HEK293 (cell line): ENCODE results near the gene SWT1.

Source experiments
- CTCF ChIA-PET: fragments of 350-600 bp; formaldehyde crosslinking; extraction: SDS; loops from one replicate; lab custom pipeline; 2021; ENCODE audit warnings: antibody characterized with exemption; lab: Yijun Ruan, JAX
- POLR2A ChIA-PET: fragments of 300-600 bp; formaldehyde crosslinking; extraction: SDS; loops from one replicate; lab custom pipeline; 2020; ENCODE audit warnings: antibody characterized with exemption, inconsistent platforms; lab: Yijun Ruan, JAX
- H3K27ac ChIP-seq: fragments of 200-500 bp; sonication (Bioruptor generic); 2 replicates; pipeline ENCODE4 v1.5.1; 2014; ENCODE audit warnings: low read depth, low read length, control low read depth, inconsistent platforms; ENCODE audit errors: extremely low read depth
- H3K36me3 ChIP-seq, 2 experiments: fragments of 200-500 bp in 1 of 2; sonication (Bioruptor generic) in 1 of 2; 1 replicate in 1 of 2; 2 replicates in 1 of 2; pipeline ENCODE4 v1.5.1; 2014 to 2017; ENCODE audit warnings: inconsistent platforms in 2 of 2, low read length in 2 of 2; ENCODE audit not compliant: control insufficient read depth in 2 of 2, insufficient read depth in 1 of 2
- H3K4me1 ChIP-seq: fragments of 200-500 bp; sonication (Bioruptor generic); 2 replicates; pipeline ENCODE4 v1.5.1; 2014; ENCODE audit warnings: mild to moderate bottlenecking, low read length, inconsistent platforms; ENCODE audit not compliant: control insufficient read depth, insufficient read depth
- H3K4me3 ChIP-seq: 2 replicates; pipeline ENCODE4 v1.5.1; 2011; ENCODE audit warnings: low read depth, mild to moderate bottlenecking, control low read depth, low read length, moderate library complexity
- H3K9me3 ChIP-seq: fragments of 200-500 bp; sonication (Bioruptor generic); 2 replicates; pipeline ENCODE4 v1.5.1; 2014; ENCODE audit warnings: low read depth, low read length, inconsistent platforms; ENCODE audit not compliant: control insufficient read depth, insufficient read depth
- INSM2 ChIP-seq: fragments of 450-650 bp; formaldehyde crosslinking; IDR thresholded peaks from 2 replicates; pipeline ENCODE4 v1.5.1; 2016; ENCODE audit warnings: missing biosample characterization, missing genetic modification characterization
- KLF8 ChIP-seq: fragments of 450-650 bp; formaldehyde crosslinking; IDR thresholded peaks from 2 replicates; pipeline ENCODE4 v1.5.1; 2016; ENCODE audit warnings: missing biosample characterization, missing genetic modification characterization
- PATZ1 ChIP-seq: fragments of 450-650 bp; formaldehyde crosslinking; IDR thresholded peaks from 2 replicates; pipeline ENCODE4 v1.5.1; 2016; ENCODE audit warnings: missing biosample characterization, missing genetic modification characterization
- ZBTB17 ChIP-seq: fragments of 450-650 bp; formaldehyde crosslinking; IDR thresholded peaks from 2 replicates; pipeline ENCODE4 v1.5.1; 2016; ENCODE audit warnings: missing biosample characterization, missing genetic modification characterization
- ZBTB20 ChIP-seq: fragments of 450-650 bp; formaldehyde crosslinking; IDR thresholded peaks from 2 replicates; pipeline ENCODE4 v1.5.1; 2016; ENCODE audit warnings: missing biosample characterization, missing genetic modification characterization
- ZBTB48 ChIP-seq: fragments of 450-650 bp; formaldehyde crosslinking; IDR thresholded peaks from 2 replicates; pipeline ENCODE4 v1.5.1; 2016; ENCODE audit warnings: missing biosample characterization, missing genetic modification characterization
- ZBTB8A ChIP-seq: fragments of 450-650 bp; formaldehyde crosslinking; IDR thresholded peaks from 2 replicates; pipeline ENCODE4 v1.5.1; 2016; ENCODE audit warnings: missing biosample characterization, missing genetic modification characterization
- ZEB2 ChIP-seq: fragments of 450-650 bp; formaldehyde crosslinking; IDR thresholded peaks from 2 replicates; pipeline ENCODE4 v1.5.1; 2016; ENCODE audit warnings: missing biosample characterization, missing genetic modification characterization
- ZNF112 ChIP-seq: fragments of 450-650 bp; formaldehyde crosslinking; IDR thresholded peaks from 2 replicates; pipeline ENCODE4 v1.5.0; 2017; ENCODE audit warnings: missing biosample characterization, missing genetic modification characterization
- ZNF157 ChIP-seq: fragments of 450-650 bp; formaldehyde crosslinking; IDR thresholded peaks from 2 replicates; pipeline ENCODE4 v1.5.1; 2016; ENCODE audit warnings: missing biosample characterization, missing genetic modification characterization
- ZNF292 ChIP-seq: fragments of 450-650 bp; formaldehyde crosslinking; IDR thresholded peaks from 2 replicates; pipeline ENCODE4 v1.5.1; 2016; ENCODE audit warnings: low read depth, missing biosample characterization, missing genetic modification characterization, borderline replicate concordance
- ZNF350 ChIP-seq: fragments of 450-650 bp; formaldehyde crosslinking; IDR thresholded peaks from 2 replicates; pipeline ENCODE4 v1.5.0; 2017; ENCODE audit warnings: missing biosample characterization, mild to moderate bottlenecking, missing genetic modification characterization
- ZNF423 ChIP-seq: fragments of 450-650 bp; formaldehyde crosslinking; IDR thresholded peaks from 2 replicates; pipeline ENCODE4 v1.5.1; 2016; ENCODE audit warnings: missing biosample characterization, missing genetic modification characterization
- ZNF530 ChIP-seq: fragments of 450-650 bp; formaldehyde crosslinking; IDR thresholded peaks from 2 replicates; pipeline ENCODE4 v1.5.1; 2016; ENCODE audit warnings: low read depth, missing biosample characterization, missing genetic modification characterization
- ZNF544 ChIP-seq: fragments of 450-650 bp; formaldehyde crosslinking; IDR thresholded peaks from 2 replicates; pipeline ENCODE4 v1.5.0; 2017; ENCODE audit warnings: missing biosample characterization, missing genetic modification characterization
- ZNF548 ChIP-seq: fragments of 450-650 bp; formaldehyde crosslinking; IDR thresholded peaks from 2 replicates; pipeline ENCODE4 v1.5.1; 2016; ENCODE audit warnings: missing biosample characterization, missing genetic modification characterization
- ZNF596 ChIP-seq: fragments of 450-650 bp; IDR thresholded peaks from 2 replicates; pipeline ENCODE4 v1.5.0; 2018; ENCODE audit warnings: missing biosample characterization, mild to moderate bottlenecking, missing genetic modification characterization, moderate library complexity
- ZNF623 ChIP-seq: fragments of 450-650 bp; formaldehyde crosslinking; IDR thresholded peaks from 2 replicates; pipeline ENCODE4 v1.5.1; 2016; ENCODE audit warnings: missing biosample characterization, missing genetic modification characterization
- ZNF677 ChIP-seq: fragments of 450-650 bp; IDR thresholded peaks from 2 replicates; pipeline ENCODE4 v1.5.0; 2018; ENCODE audit warnings: missing biosample characterization, mild to moderate bottlenecking, missing genetic modification characterization, moderate library complexity
- ZNF747 ChIP-seq: fragments of 450-650 bp; formaldehyde crosslinking; IDR thresholded peaks from 2 replicates; pipeline ENCODE4 v1.5.1; 2016; ENCODE audit warnings: missing biosample characterization, missing genetic modification characterization
- ZSCAN18 ChIP-seq: fragments of 450-650 bp; formaldehyde crosslinking; IDR thresholded peaks from 2 replicates; pipeline ENCODE4 v1.5.1; 2016; ENCODE audit warnings: missing biosample characterization, missing genetic modification characterization
- ZSCAN30 ChIP-seq: fragments of 450-650 bp; IDR thresholded peaks from 2 replicates; pipeline ENCODE4 v1.5.1; 2018; ENCODE audit warnings: missing biosample characterization, mild to moderate bottlenecking, missing genetic modification characterization, moderate library complexity
- TF ChIP-seq, protein P1 (sequence below): fragments of 450-650 bp; formaldehyde crosslinking; IDR thresholded peaks from 2 replicates; pipeline ENCODE4 v1.5.1; 2016; ENCODE audit warnings: missing biosample characterization, missing genetic modification characterization
- TF ChIP-seq, protein P2 (sequence below): fragments of 450-650 bp; formaldehyde crosslinking; IDR thresholded peaks from 2 replicates; pipeline ENCODE4 v1.5.1; 2016; ENCODE audit warnings: missing biosample characterization, missing genetic modification characterization, low read depth
- TF ChIP-seq, protein P3 (sequence below): fragments of 450-650 bp; formaldehyde crosslinking; IDR thresholded peaks from 2 replicates; pipeline ENCODE4 v1.5.1; 2016; ENCODE audit warnings: missing biosample characterization, missing genetic modification characterization

SWT1 gene

GRCh38 chr1:185280589-185280988 lies 123.6 kb downstream of the SWT1 start (continued):
- TF ChIP-seq ZSCAN18 (tag by site-specific recombination) (no peak), INSM2 (no peak), PATZ1 (no peak), ZNF423 (no peak), ZNF292 (tag by site-specific recombination) (no peak), ZEB2 (no peak), ZBTB8A (no peak), ZNF548 (no peak), KLF8 (tag by site-specific recombination) (no peak), ZNF530 (tag by site-specific recombination) (no peak)
- TF ChIP-seq, protein P1, sequence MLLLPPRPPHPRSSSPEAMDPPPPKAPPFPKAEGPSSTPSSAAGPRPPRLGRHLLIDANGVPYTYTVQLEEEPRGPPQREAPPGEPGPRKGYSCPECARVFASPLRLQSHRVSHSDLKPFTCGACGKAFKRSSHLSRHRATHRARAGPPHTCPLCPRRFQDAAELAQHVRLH (tag by site-specific recombination), result no peak
- TF ChIP-seq, protein P2, sequence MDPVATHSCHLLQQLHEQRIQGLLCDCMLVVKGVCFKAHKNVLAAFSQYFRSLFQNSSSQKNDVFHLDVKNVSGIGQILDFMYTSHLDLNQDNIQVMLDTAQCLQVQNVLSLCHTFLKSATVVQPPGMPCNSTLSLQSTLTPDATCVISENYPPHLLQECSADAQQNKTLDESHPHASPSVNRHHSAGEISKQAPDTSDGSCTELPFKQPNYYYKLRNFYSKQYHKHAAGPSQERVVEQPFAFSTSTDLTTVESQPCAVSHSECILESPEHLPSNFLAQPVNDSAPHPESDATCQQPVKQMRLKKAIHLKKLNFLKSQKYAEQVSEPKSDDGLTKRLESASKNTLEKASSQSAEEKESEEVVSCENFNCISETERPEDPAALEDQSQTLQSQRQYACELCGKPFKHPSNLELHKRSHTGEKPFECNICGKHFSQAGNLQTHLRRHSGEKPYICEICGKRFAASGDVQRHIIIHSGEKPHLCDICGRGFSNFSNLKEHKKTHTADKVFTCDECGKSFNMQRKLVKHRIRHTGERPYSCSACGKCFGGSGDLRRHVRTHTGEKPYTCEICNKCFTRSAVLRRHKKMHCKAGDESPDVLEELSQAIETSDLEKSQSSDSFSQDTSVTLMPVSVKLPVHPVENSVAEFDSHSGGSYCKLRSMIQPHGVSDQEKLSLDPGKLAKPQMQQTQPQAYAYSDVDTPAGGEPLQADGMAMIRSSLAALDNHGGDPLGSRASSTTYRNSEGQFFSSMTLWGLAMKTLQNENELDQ (tag by site-specific recombination), result no peak
- TF ChIP-seq, protein P3, sequence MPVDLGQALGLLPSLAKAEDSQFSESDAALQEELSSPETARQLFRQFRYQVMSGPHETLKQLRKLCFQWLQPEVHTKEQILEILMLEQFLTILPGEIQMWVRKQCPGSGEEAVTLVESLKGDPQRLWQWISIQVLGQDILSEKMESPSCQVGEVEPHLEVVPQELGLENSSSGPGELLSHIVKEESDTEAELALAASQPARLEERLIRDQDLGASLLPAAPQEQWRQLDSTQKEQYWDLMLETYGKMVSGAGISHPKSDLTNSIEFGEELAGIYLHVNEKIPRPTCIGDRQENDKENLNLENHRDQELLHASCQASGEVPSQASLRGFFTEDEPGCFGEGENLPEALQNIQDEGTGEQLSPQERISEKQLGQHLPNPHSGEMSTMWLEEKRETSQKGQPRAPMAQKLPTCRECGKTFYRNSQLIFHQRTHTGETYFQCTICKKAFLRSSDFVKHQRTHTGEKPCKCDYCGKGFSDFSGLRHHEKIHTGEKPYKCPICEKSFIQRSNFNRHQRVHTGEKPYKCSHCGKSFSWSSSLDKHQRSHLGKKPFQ (tag by site-specific recombination), result no peak

DNA sequence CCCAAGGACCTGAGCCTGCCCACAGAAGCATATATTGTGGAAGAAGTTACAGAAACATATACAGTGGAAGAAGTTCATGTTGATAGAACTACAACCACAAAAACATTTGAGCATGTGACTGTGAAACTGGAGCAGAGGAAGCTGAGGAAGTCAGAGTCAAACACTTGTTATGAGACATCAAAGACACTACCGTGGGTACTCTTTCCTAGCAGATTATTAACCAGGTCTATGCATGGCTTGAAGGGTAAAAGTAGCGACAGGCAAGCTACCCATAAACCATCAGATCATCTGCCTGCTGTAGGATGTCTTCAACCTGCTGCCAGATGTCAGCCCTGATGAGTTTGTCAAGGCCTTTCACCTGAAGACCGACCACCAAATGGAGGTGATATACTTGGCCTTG lies 124.3 kb downstream of the SWT1 start:
- Histone ChIP-seq H3K4me1 (no peaks in the 10 kb centered on the region), H3K4me3 (no peak overlapping the region), H3K27ac (no peak overlapping the region), H3K36me3 (peaks cover 0 to 6% of the 10 kb centered on the region in 2 experiments; a peak in 1 of 3 replicates), H3K9me3 (no peaks in the 10 kb centered on the region)
- POLR2A ChIA-PET, result no interaction called here
- CTCF ChIA-PET, result no interaction called here
- no peak for TF ChIP-seq ZBTB48 (tag by site-specific recombination)
- TF ChIP-seq ZNF596 (tag by site-specific recombination), result no peak
- TF ChIP-seq ZBTB20 (tag by site-specific recombination), result no peak
- TF ChIP-seq, protein P3 (tag by site-specific recombination), result no peak
- no peak for TF ChIP-seq ZNF544 (tag by site-specific recombination)
- no peak for TF ChIP-seq ZNF677 (tag by site-specific recombination)
- no peak for TF ChIP-seq ZEB2
- TF ChIP-seq ZBTB17, result no peak
- TF ChIP-seq ZNF623, result no peak
- no peak for TF ChIP-seq ZNF747 (tag by site-specific recombination)
- no peak for TF ChIP-seq ZNF350 (tag by site-specific recombination)
- no peak for TF ChIP-seq PATZ1
- no peak for TF ChIP-seq ZSCAN30 (tag by site-specific recombination)
- TF ChIP-seq ZNF112, result no peak
- TF ChIP-seq ZNF157 (tag by site-specific recombination), result no peak
